Measurements from ENCODE around the gene OR5K3. TPM values are rescaled to one million over a fixed set of nuclear protein-coding genes. Genes with fewer than 3 reads are reported as not detected.

The OR5K3 gene
- total and polyA plus RNA-seq, 7 donors = not detected

- Histone ChIP-seq H3K36me3 (no peaks in the 10 kb centered on the region), H3K4me3 (no peak overlapping the region), H3K9me3 (peaks cover 4 to 10% (median 6%) of the 10 kb centered on the region in 4 donors), H3K27ac (no peak overlapping the region), H3K27me3 (no peaks in the 10 kb centered on the region), H3K4me1 (no peaks in the 10 kb centered on the region)
- TF ChIP-seq CTCF (IDR thresholded peaks at IDR 0.05) (no peak), POLR2A (IDR thresholded peaks at IDR 0.05) (no peak), EP300 (IDR thresholded peaks at IDR 0.05) (no peak), POLR2AphosphoS5 (IDR thresholded peaks at IDR 0.05) (no peak)
- DNase-seq = no peak
- intact Hi-C loops (cut with DNase I) = no loop called here
Measured at GRCh38 chr3:98404010-98404409, 13.5 kb downstream of the OR5K3 start.

- Histone ChIP-seq H3K4me3 (no peak overlapping the region), H3K27me3 (no peaks in the 10 kb centered on the region), H3K36me3 (no peaks in the 10 kb centered on the region), H3K4me1 (no peaks in the 10 kb centered on the region), H3K27ac (no peak overlapping the region), H3K9me3 (peaks cover 4 to 10% (median 6%) of the 10 kb centered on the region in 4 donors)
- intact Hi-C loops (cut with DNase I) = no loop called here
- 96 to 97% methylated on average over 2 of the region's 2 CpGs for WGBS, 2 donors
- TF ChIP-seq EP300 (IDR thresholded peaks at IDR 0.05) = no peak
- no peak for TF ChIP-seq CTCF (IDR thresholded peaks at IDR 0.05)
- TF ChIP-seq POLR2A (IDR thresholded peaks at IDR 0.05) = no peak
- TF ChIP-seq POLR2AphosphoS5 (IDR thresholded peaks at IDR 0.05) = no peak
- DNase-seq = no peak
Measured at GRCh38 chr3:98406034-98406433, 15.6 kb downstream of the OR5K3 start.

GRCh38 chr3:98432575-98432974, 42.1 kb downstream of the OR5K3 start:
- DNase-seq = no peak
- Histone ChIP-seq H3K4me1 (no peaks in the 10 kb centered on the region), H3K27ac (no peak overlapping the region), H3K36me3 (no peaks in the 10 kb centered on the region), H3K27me3 (no peaks in the 10 kb centered on the region), H3K4me3 (no peak overlapping the region), H3K9me3 (peaks cover 0 to 8% (median 1%) of the 10 kb centered on the region in 4 donors)
- TF ChIP-seq CTCF (IDR thresholded peaks at IDR 0.05) (no peak), POLR2A (IDR thresholded peaks at IDR 0.05) (no peak), POLR2AphosphoS5 (IDR thresholded peaks at IDR 0.05) (no peak), EP300 (IDR thresholded peaks at IDR 0.05) (no peak)
- intact Hi-C loops (cut with DNase I) = no loop called here

GRCh38 chr3:98433764-98434163, 43.3 kb downstream of the OR5K3 start:
- WGBS, 2 donors = 31 to 34% methylated on average over 2 of the region's 2 CpGs
- no peak for TF ChIP-seq POLR2AphosphoS5 (IDR thresholded peaks at IDR 0.05)
- no peak for TF ChIP-seq POLR2A (IDR thresholded peaks at IDR 0.05)
- no peak for TF ChIP-seq EP300 (IDR thresholded peaks at IDR 0.05)
- no peak for TF ChIP-seq CTCF (IDR thresholded peaks at IDR 0.05)
- intact Hi-C loops (cut with DNase I) = no loop called here
- Histone ChIP-seq H3K36me3 (no peaks in the 10 kb centered on the region), H3K27me3 (no peaks in the 10 kb centered on the region), H3K9me3 (peaks cover 0 to 5% (median 1%) of the 10 kb centered on the region in 4 donors), H3K4me3 (no peak overlapping the region), H3K27ac (no peak overlapping the region), H3K4me1 (no peaks in the 10 kb centered on the region)
- no peak for DNase-seq

- no peak for DNase-seq
- no peak overlapping the region for H3K27ac ChIP-seq
- H3K4me1 ChIP-seq = no peaks in the 10 kb centered on the region
- intact Hi-C loops (cut with DNase I) = no loop called here
- H3K9me3 ChIP-seq = peaks cover 0 to 3% (median 0%) of the 10 kb centered on the region in 4 donors
- no peaks in the 10 kb centered on the region for H3K36me3 ChIP-seq
- WGBS, 2 donors = 82 to 86% methylated on average over 4 of the region's 4 CpGs
- H3K27me3 ChIP-seq = no peaks in the 10 kb centered on the region
- TF ChIP-seq POLR2A (IDR thresholded peaks at IDR 0.05) (no peak), POLR2AphosphoS5 (IDR thresholded peaks at IDR 0.05) (no peak), CTCF (IDR thresholded peaks at IDR 0.05) (no peak), EP300 (IDR thresholded peaks at IDR 0.05) (no peak)
- H3K4me3 ChIP-seq = no peak overlapping the region
Measured at GRCh38 chr3:98434412-98434811, 43.9 kb downstream of the OR5K3 start.

All from sigmoid colon (tissue), 7 donors.